DMS153 treated with DMSO at 0.1 percent for 48 hours (cell line): ENCODE results near the gene RNF212.

ENCODE experiments used
- DNase-seq: peaks from one replicate; lab custom pipeline; 2025; ENCODE audit not compliant: unreplicated experiment; lab: John Stamatoyannopoulos, UW

RNF212 gene

GRCh38 chr4:1022051-1022738, 91.2 kb downstream of the RNF212 start:
- DNase-seq: no peak
